ENCODE data around the gene RNF130. TPM values are rescaled to one million over a fixed set of nuclear protein-coding genes. Genes with fewer than 3 reads are reported as not detected.

The RNF130 gene
- total and polyA plus RNA-seq, 2 of the 13 experiments (the other 11 are each of a cell fraction or from before 2014, with no cell fraction given) = 28.2 to 28.3 TPM

- ChIA-PET CTCF (ENCODE audit: low intra/inter-chr PET ratio, low total read pairs) (no interaction called here), POLR2A (no interaction called here)
- H3K9ac ChIP-seq (ENCODE audit: insufficient read depth, low read depth, low read length) = no peak overlapping the region
- no peak overlapping the region for H3K4me3 ChIP-seq (replicated peaks in 1 of 3; ENCODE audit: insufficient read depth in 1 of 3, low read depth in 2 of 3, low read length in 3 of 3)
- ATAC-seq (no peak), FAIRE-seq (no peak), DNase-seq (ENCODE audit: low spot score) (no peak)
- H3K27ac ChIP-seq (ENCODE audit: extremely low read length, insufficient read depth, low read length) = no peak overlapping the region
- H3K4me1 ChIP-seq (ENCODE audit: insufficient read depth, low read length) = peaks cover 32% of the 10 kb centered on the region
- peaks cover 0 to 22% of the 10 kb centered on the region in 2 experiments; a peak in 3 of 5 replicates for H3K27me3 ChIP-seq (ENCODE audit: control insufficient read depth in 1 of 2, insufficient read depth in 2 of 2, low read length in 2 of 2)
- TF ChIP-seq HES4 (CRISPR knock-in tag; IDR thresholded peaks at IDR 0.05; ENCODE audit: borderline replicate concordance) (0 out of 2 replicates have a peak, but pooled peaks have one; percentile 5), ZNF652 (CRISPR knock-in tag; IDR thresholded peaks at IDR 0.05; ENCODE audit: borderline replicate concordance, low read depth) (no peak)
- no peak overlapping the region for H3K4me2 ChIP-seq (ENCODE audit: low read depth, low read length)
- H3K36me3 ChIP-seq (replicated peaks in 1 of 2; ENCODE audit: control insufficient read depth in 1 of 2, insufficient read depth in 2 of 2, low read length in 2 of 2) = no peaks in the 10 kb centered on the region
- H4K20me1 ChIP-seq (ENCODE audit: insufficient read depth, low read length) = peaks cover 14% of the 10 kb centered on the region; the same call in 1 of the 2 replicates
- intact Hi-C loops (cut with micrococcal nuclease; ENCODE audit: unreplicated experiment) (loop anchor here (5.0 kb wide), 1 partner anchor 165 kb away; the partner anchor contains the start of gene TBC1D9B), in situ Hi-C loops (cut with HindIII; ENCODE audit: extremely low pct_ligation_motif_present, low pct_unique_long_range_greater_than_20kb) (no loop called here)
- no peak overlapping the region for H2AFZ ChIP-seq (ENCODE audit: low read length)
- WGBS (ENCODE audit: low lambda C conversion rate) = 94% methylated on average over 14 of the region's 25 CpGs
- BruUV-seq (replicated peaks) = no TSS peak
- peaks cover 27% of the 10 kb centered on the region for H3K79me2 ChIP-seq (ENCODE audit: insufficient read depth, low read length)
- 0 out of 2 replicates have a peak, but pooled peaks cover 4% of the 10 kb centered on the region for H3K9me3 ChIP-seq (ENCODE audit: low read length)
These were observed 997 bp upstream of the RNF130 start for GRCh38 chr5:180072556-180072955.

- no peak overlapping the region for H3K9ac ChIP-seq (ENCODE audit: insufficient read depth, low read depth, low read length)
- peaks cover 32% of the 10 kb centered on the region for H3K4me1 ChIP-seq (ENCODE audit: insufficient read depth, low read length)
- H4K20me1 ChIP-seq (ENCODE audit: insufficient read depth, low read length) = peaks cover 14% of the 10 kb centered on the region; the same call in 1 of the 2 replicates
- no TSS peak for BruUV-seq (replicated peaks)
- CTCF ChIA-PET (ENCODE audit: low intra/inter-chr PET ratio, low total read pairs) = no interaction called here
- in situ Hi-C loops (cut with HindIII; ENCODE audit: extremely low pct_ligation_motif_present, low pct_unique_long_range_greater_than_20kb) = no loop called here
- no peak overlapping the region for H2AFZ ChIP-seq (ENCODE audit: low read length)
- H3K36me3 ChIP-seq (replicated peaks in 1 of 2; ENCODE audit: control insufficient read depth in 1 of 2, insufficient read depth in 2 of 2, low read length in 2 of 2) = no peaks in the 10 kb centered on the region
- FAIRE-seq (no peak), DNase-seq (ENCODE audit: low spot score) (no peak), ATAC-seq (no peak)
- WGBS (ENCODE audit: low lambda C conversion rate) = 25% methylated on average over 14 of the region's 14 CpGs
- H3K4me3 ChIP-seq (replicated peaks in 1 of 3; ENCODE audit: insufficient read depth in 1 of 3, low read depth in 2 of 3, low read length in 3 of 3) = peak overlapping the region in 1 of 3 experiments; percentile 85; a peak in 1 of 6 replicates
- H3K9me3 ChIP-seq (ENCODE audit: low read length) = 0 out of 2 replicates have a peak, but pooled peaks cover 4% of the 10 kb centered on the region
- H3K4me2 ChIP-seq (ENCODE audit: low read depth, low read length) = no peak overlapping the region
- peaks cover 28% of the 10 kb centered on the region for H3K79me2 ChIP-seq (ENCODE audit: insufficient read depth, low read length)
- no peak overlapping the region for H3K27ac ChIP-seq (ENCODE audit: extremely low read length, insufficient read depth, low read length)
- peaks cover 0 to 22% of the 10 kb centered on the region in 2 experiments; a peak in 3 of 5 replicates for H3K27me3 ChIP-seq (ENCODE audit: control insufficient read depth in 1 of 2, insufficient read depth in 2 of 2, low read length in 2 of 2)
- POLR2A ChIA-PET = no interaction called here
- intact Hi-C loops (cut with micrococcal nuclease; ENCODE audit: unreplicated experiment) = loop anchor here (5.0 kb wide), 1 partner anchor 165 kb away; the partner anchor contains the start of gene TBC1D9B
- TF ChIP-seq SNAPC4 (CRISPR knock-in tag; IDR thresholded peaks at IDR 0.05) (peak; percentile 65; the same call in 1 of the 2 replicates), ASH2L (IDR thresholded peaks at IDR 0.05; ENCODE audit: insufficient read length, low read depth, low read length) (no peak), CERS6 (CRISPR knock-in tag; IDR thresholded peaks at IDR 0.05) (no peak), ATF1 (CRISPR knock-in tag; IDR thresholded peaks at IDR 0.05) (no peak), ZNF3 (CRISPR knock-in tag; IDR thresholded peaks at IDR 0.05) (no peak), ZNF326 (CRISPR knock-in tag; IDR thresholded peaks at IDR 0.05; ENCODE audit: borderline replicate concordance) (no peak), ZBTB7A (CRISPR knock-in tag; IDR thresholded peaks at IDR 0.05) (no peak), SP1 (IDR thresholded peaks at IDR 0.05) (no peak), SP1 (CRISPR knock-in tag; IDR thresholded peaks at IDR 0.05) (no peak), MTF2 (CRISPR knock-in tag; IDR thresholded peaks at IDR 0.05; ENCODE audit: borderline replicate concordance) (no peak), ZFP37 (CRISPR knock-in tag; IDR thresholded peaks at IDR 0.05; ENCODE audit: borderline replicate concordance) (no peak), ELF1 (CRISPR knock-in tag; IDR thresholded peaks at IDR 0.05) (peak; percentile 55; the same call in 1 of the 2 replicates), ZNF557 (CRISPR knock-in tag; IDR thresholded peaks at IDR 0.05) (no peak)
These were observed 643 bp upstream of the RNF130 start for GRCh38 chr5:180072256-180072548.
